ENCODE measurements around the gene PDLIM5. TPM values are rescaled to one million over a fixed set of nuclear protein-coding genes. Genes with fewer than 3 reads are reported as not detected.
A peak's percentile ranks its signal among the peaks of the same experiment; 100 is the strongest.

PDLIM5 gene
- total RNA-seq, 4 donors from 2014 or later, result 77.7 to 128 (median 109) TPM

DNA sequence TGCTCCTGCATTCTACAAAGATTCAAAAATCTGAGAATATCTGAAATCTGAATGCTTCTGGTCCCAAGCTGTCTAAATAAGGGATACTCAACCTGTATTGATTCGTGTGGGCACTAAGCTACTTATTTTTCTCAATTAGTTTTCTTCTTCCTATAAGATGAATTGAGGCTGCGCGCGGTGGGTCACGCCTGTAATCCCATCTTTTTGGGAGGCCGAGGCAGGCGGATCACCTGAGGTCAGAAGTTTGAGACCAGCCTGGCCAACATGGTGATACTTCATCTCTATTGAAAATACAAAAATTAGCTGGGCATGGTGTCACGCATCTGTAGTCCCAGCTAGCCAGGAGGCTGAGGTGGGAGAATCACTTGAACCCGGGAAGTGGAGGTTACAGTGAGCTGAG, 122.3 kb downstream of the PDLIM5 start:
- WGBS, 2 donors, result 88 to 92% methylated on average over 9 of the region's 9 CpGs
- intact Hi-C loops (cut with DNase I), result no loop called here
- no peak for TF ChIP-seq POLR2A (IDR thresholded peaks at IDR 0.05)
- TF ChIP-seq, protein P1, sequence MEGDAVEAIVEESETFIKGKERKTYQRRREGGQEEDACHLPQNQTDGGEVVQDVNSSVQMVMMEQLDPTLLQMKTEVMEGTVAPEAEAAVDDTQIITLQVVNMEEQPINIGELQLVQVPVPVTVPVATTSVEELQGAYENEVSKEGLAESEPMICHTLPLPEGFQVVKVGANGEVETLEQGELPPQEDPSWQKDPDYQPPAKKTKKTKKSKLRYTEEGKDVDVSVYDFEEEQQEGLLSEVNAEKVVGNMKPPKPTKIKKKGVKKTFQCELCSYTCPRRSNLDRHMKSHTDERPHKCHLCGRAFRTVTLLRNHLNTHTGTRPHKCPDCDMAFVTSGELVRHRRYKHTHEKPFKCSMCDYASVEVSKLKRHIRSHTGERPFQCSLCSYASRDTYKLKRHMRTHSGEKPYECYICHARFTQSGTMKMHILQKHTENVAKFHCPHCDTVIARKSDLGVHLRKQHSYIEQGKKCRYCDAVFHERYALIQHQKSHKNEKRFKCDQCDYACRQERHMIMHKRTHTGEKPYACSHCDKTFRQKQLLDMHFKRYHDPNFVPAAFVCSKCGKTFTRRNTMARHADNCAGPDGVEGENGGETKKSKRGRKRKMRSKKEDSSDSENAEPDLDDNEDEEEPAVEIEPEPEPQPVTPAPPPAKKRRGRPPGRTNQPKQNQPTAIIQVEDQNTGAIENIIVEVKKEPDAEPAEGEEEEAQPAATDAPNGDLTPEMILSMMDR (IDR thresholded peaks at IDR 0.05), result no peak
- no peaks in the 10 kb centered on the region for H3K9me3 ChIP-seq
- no peak overlapping the region for H3K4me3 ChIP-seq (replicated peaks in 1 of 3)
- no peaks in the 10 kb centered on the region for H3K36me3 ChIP-seq
- H3K27me3 ChIP-seq, result no peaks in the 10 kb centered on the region
- peaks cover 0 to 7% of the 10 kb centered on the region in 2 donors for H3K4me1 ChIP-seq
- DNase-seq, result no peak
- no peak overlapping the region for H3K27ac ChIP-seq

- no peaks in the 10 kb centered on the region for H3K27me3 ChIP-seq
- H3K9me3 ChIP-seq, result no peaks in the 10 kb centered on the region
- 87 to 90% methylated on average over 3 of the region's 3 CpGs for WGBS, 2 donors
- intact Hi-C loops (cut with DNase I), result no loop called here
- DNase-seq, result no peak
- no peak overlapping the region for H3K4me3 ChIP-seq (replicated peaks in 1 of 3)
- TF ChIP-seq, protein P1 (IDR thresholded peaks at IDR 0.05), result no peak
- TF ChIP-seq POLR2A (IDR thresholded peaks at IDR 0.05), result no peak
- peaks cover 0 to 7% of the 10 kb centered on the region in 2 donors for H3K4me1 ChIP-seq
- no peaks in the 10 kb centered on the region for H3K36me3 ChIP-seq
- H3K27ac ChIP-seq, result no peak overlapping the region
Observed at GRCh38 chr4:94574616-94575015, 122.9 kb downstream of the PDLIM5 start.

DNA sequence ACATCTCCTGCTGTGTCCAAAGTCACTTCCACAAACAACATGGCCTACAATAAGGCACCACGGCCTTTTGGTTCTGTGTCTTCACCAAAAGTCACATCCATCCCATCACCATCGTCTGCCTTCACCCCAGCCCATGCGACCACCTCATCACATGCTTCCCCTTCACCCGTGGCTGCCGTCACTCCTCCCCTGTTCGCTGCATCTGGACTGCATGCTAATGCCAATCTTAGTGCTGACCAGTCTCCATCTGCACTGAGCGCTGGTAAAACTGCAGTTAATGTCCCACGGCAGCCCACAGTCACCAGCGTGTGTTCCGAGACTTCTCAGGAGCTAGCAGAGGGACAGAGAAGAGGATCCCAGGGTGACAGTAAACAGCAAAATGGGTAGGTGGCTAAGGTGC, 123.9 kb downstream of the PDLIM5 start:
- Histone ChIP-seq H3K27ac (no peak overlapping the region), H3K27me3 (no peaks in the 10 kb centered on the region), H3K9me3 (no peaks in the 10 kb centered on the region), H3K4me1 (peaks cover 0 to 7% of the 10 kb centered on the region in 2 donors), H3K4me3 (replicated peaks in 1 of 3) (no peak overlapping the region), H3K36me3 (no peaks in the 10 kb centered on the region)
- no peak for TF ChIP-seq POLR2A (IDR thresholded peaks at IDR 0.05)
- TF ChIP-seq, protein P1 (IDR thresholded peaks at IDR 0.05), result no peak
- intact Hi-C loops (cut with DNase I), result no loop called here
- WGBS, 2 donors, result 94 to 96% methylated on average over 10 of the region's 10 CpGs
- DNase-seq, result no peak

DNA sequence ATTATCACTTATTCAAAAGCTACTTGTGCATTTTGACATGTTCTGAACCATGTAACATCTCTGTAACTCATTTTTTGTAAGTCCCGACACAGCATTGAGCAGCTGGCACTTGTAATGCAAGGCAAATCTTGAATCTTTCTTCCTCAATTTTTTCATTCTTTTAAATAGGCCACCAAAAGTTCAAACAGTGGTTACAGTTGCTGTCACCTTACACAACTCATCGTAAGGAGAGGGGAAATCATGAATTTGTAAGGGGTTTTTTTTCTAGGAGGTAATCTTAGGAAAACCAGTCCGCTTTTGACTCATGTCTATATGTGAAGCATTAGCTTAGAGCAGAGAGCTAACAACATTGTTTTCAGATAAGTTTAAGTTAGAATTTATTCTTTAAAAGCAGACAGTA, 124.5 kb downstream of the PDLIM5 start:
- intact Hi-C loops (cut with DNase I), result no loop called here
- H3K27me3 ChIP-seq, result no peaks in the 10 kb centered on the region
- H3K4me3 ChIP-seq (replicated peaks in 1 of 3), result no peak overlapping the region
- peaks cover 0 to 7% of the 10 kb centered on the region in 2 donors for H3K4me1 ChIP-seq
- 60 to 82% methylated on average over 3 of the region's 3 CpGs for WGBS, 2 donors
- TF ChIP-seq POLR2A (IDR thresholded peaks at IDR 0.05), result no peak
- TF ChIP-seq, protein P1 (IDR thresholded peaks at IDR 0.05), result no peak
- DNase-seq, result no peak
- H3K27ac ChIP-seq, result no peak overlapping the region
- no peaks in the 10 kb centered on the region for H3K36me3 ChIP-seq
- H3K9me3 ChIP-seq, result no peaks in the 10 kb centered on the region

- no peak overlapping the region for H3K27ac ChIP-seq
- no peaks in the 10 kb centered on the region for H3K9me3 ChIP-seq
- intact Hi-C loops (cut with DNase I), result no loop called here
- H3K4me1 ChIP-seq, result peaks cover 0 to 7% of the 10 kb centered on the region in 2 donors
- WGBS, 2 donors, result 11 to 18% methylated on average over 1 of the region's 1 CpG
- H3K27me3 ChIP-seq, result no peaks in the 10 kb centered on the region
- DNase-seq, result peak; percentile 57 to 69
- TF ChIP-seq, protein P1 (IDR thresholded peaks at IDR 0.05), result no peak
- TF ChIP-seq POLR2A (IDR thresholded peaks at IDR 0.05), result no peak
- no peaks in the 10 kb centered on the region for H3K36me3 ChIP-seq
- H3K4me3 ChIP-seq (replicated peaks in 1 of 3), result no peak overlapping the region
Observed at GRCh38 chr4:94577136-94577535, 125.4 kb downstream of the PDLIM5 start.

Data from thyroid gland (tissue), 4 donors.